ENCODE measurements around the gene MYMK. TPM values are rescaled to one million over a fixed set of nuclear protein-coding genes. Genes with fewer than 3 reads are reported as not detected.

Gene MYMK
- total RNA-seq, 2 experiments from 2014 or later = not detected

GRCh38 chr9:133491656-133491925, 33.2 kb downstream of the MYMK start:
- POLR2A ChIA-PET = no interaction called here
- CTCF ChIA-PET = no interaction called here

- CTCF ChIA-PET = interaction anchor here (0.6 kb wide), 1 partner anchor 468 kb away, joined by 3 read pairs; no protein-coding TSS in a partner anchor
- POLR2A ChIA-PET = no interaction called here
Observed at GRCh38 chr9:133490865-133491655, 33.7 kb downstream of the MYMK start.

GRCh38 chr9:133490201-133490681, 34.5 kb downstream of the MYMK start:
- POLR2A ChIA-PET = no interaction called here
- CTCF ChIA-PET = interaction anchor here (0.6 kb wide), 1 partner anchor 11 kb away, joined by 3 read pairs; no protein-coding TSS in a partner anchor

- CTCF ChIA-PET = interaction anchor here (0.6 kb wide), 1 partner anchor 10 kb away, joined by 3 read pairs; no protein-coding TSS in a partner anchor
- POLR2A ChIA-PET = no interaction called here
Observed at GRCh38 chr9:133489253-133490190, 35.2 kb downstream of the MYMK start.

- ChIA-PET CTCF (no interaction called here), POLR2A (no interaction called here)
Observed at GRCh38 chr9:133488686-133489252, 36.0 kb downstream of the MYMK start.

- ChIA-PET CTCF (interaction anchor here (0.6 to 2.3 kb wide), 8 partner anchors 9 to 301 kb away, joined by 3 to 17 read pairs (median 4); no protein-coding TSS in a partner anchor), POLR2A (no interaction called here)
Observed at GRCh38 chr9:133487331-133487725, 37.4 kb downstream of the MYMK start.

- ChIA-PET POLR2A (no interaction called here), CTCF (interaction anchor here (0.6 to 2.3 kb wide), 11 partner anchors 10 to 299 kb away, joined by 3 to 17 read pairs (median 4); partner anchors contain the start of gene CACFD1)
Observed at GRCh38 chr9:133485531-133486260, 39.1 kb downstream of the MYMK start.

- POLR2A ChIA-PET = interaction anchor here (1.0 kb wide), 1 partner anchor 68 kb away, joined by 6 read pairs; no protein-coding TSS in a partner anchor
- CTCF ChIA-PET = interaction anchor here (0.6 to 2.3 kb wide), 3 partner anchors 25 to 298 kb away, joined by 3 to 17 read pairs (median 3); partner anchors contain the start of gene CACFD1
Observed at GRCh38 chr9:133484671-133485437, 39.9 kb downstream of the MYMK start.

- ChIA-PET CTCF (interaction anchor here (0.6 to 1.6 kb wide), 2 partner anchors 70 to 502 kb away, joined by 3 read pairs; no protein-coding TSS in a partner anchor), POLR2A (interaction anchor here (1.0 kb wide), 1 partner anchor 67 kb away, joined by 6 read pairs; no protein-coding TSS in a partner anchor)
Observed at GRCh38 chr9:133483611-133484010, 41.1 kb downstream of the MYMK start.

- POLR2A ChIA-PET = interaction anchor here (0.6 to 2.1 kb wide), 3 partner anchors 19 to 131 kb away, joined by 3 to 7 read pairs (median 4); partner anchors contain the start of genes CACFD1, MED22 and RPL7A
- CTCF ChIA-PET = interaction anchor here (0.6 to 2.6 kb wide), 3 partner anchors 11 to 293 kb away, joined by 3 to 6 read pairs (median 3); no protein-coding TSS in a partner anchor
Observed at GRCh38 chr9:133478851-133479711, 45.7 kb downstream of the MYMK start, which contains the start of gene SLC2A6. TSS of gene SLC2A6 (minus strand) at chr9:133479099. CDS start at chr9:133479059, 40 bp downstream.

- POLR2A ChIA-PET = interaction anchor here (0.6 to 2.1 kb wide), 2 partner anchors 18 to 130 kb away, joined by 3 to 7 read pairs; partner anchors contain the start of genes CACFD1, MED22 and RPL7A
- CTCF ChIA-PET = interaction anchor here (0.6 to 2.6 kb wide), 2 partner anchors 99 to 292 kb away, joined by 3 to 6 read pairs; no protein-coding TSS in a partner anchor
Observed at GRCh38 chr9:133477992-133478850, 46.5 kb downstream of the MYMK start.

- ChIA-PET CTCF (interaction anchor here (2.6 kb wide), 1 partner anchor 292 kb away, joined by 6 read pairs; no protein-coding TSS in a partner anchor), POLR2A (no interaction called here)
Observed at GRCh38 chr9:133477461-133477860, 47.3 kb downstream of the MYMK start.

GRCh38 chr9:133476941-133477340, 47.8 kb downstream of the MYMK start:
- POLR2A ChIA-PET = no interaction called here

GRCh38 chr9:133476036-133476931, 48.5 kb downstream of the MYMK start:
- POLR2A ChIA-PET = no interaction called here

More at GRCh38 chr9:133476941-133477340, 47.8 kb downstream of the MYMK start:
- CTCF ChIA-PET = no interaction called here

More at GRCh38 chr9:133476036-133476931, 48.5 kb downstream of the MYMK start:
- CTCF ChIA-PET = no interaction called here

Measured in activated CD8-positive, alpha-beta memory T cell treated with anti-CD3 and anti-CD28 coated beads for 36 hours (primary cell).